ENCODE measurements around the gene B9D2.
"Not testable (repeated sequence)": the region's sequence is repeated elsewhere in the genome, so short reads cannot be mapped to it uniquely, and the experiment has no call there.

Gene B9D2

DNA sequence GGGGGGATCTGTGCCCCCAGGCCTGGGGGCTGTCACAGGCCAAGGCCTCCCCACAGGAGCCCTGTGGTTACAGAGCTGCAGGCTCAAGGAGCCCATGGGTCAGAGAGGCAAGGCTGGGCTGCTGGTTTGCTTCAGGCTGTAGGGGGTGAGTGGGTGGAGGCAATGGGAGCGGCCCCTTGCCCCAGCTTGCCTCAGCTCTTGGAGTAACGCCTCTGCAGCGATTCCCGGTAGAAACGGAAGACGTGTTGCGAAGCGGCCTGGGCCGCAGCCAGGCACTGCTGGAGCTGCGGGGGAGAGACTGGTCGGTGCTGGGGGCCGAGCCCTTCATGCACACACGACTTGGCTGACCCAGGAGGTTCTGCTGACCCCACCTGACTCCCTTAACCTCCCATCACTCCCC lies 22.5 kb upstream of the B9D2 start:
- no peak for DNase-seq

GRCh38 chr19:41384351-41384750 lies 20.4 kb upstream of the B9D2 start:
- no peak for DNase-seq

- DNase-seq = not testable (repeated sequence)
These were observed 17.6 kb upstream of the B9D2 start for GRCh38 chr19:41381536-41381935.

GRCh38 chr19:41377977-41378709 lies 14.2 kb upstream of the B9D2 start:
- DNase-seq = no peak

DNA sequence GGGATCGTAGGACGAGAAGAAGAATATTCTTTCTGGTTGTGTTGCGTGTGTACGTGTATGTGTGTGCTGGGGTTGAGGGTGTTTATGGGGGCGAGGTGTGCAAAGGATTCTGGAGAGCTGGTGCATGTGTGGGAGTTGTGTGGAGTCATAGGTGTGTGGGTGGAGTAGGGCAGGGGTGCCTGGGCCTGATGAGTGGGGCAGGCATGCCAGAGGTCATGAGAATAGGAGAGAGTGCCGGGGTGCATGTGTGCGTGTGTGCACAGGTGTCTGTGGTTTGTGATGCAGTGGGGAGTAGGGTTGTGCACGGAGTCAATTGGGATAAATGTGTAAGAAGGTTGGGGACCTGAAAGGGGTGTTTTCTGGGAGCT lies 13.0 kb upstream of the B9D2 start:
- no peak for DNase-seq

GRCh38 chr19:41376241-41376997 lies 12.5 kb upstream of the B9D2 start, which contains the start of gene TMEM91:
Gene TMEM91 (plus strand): TSS chr19:41376533. CDS start chr19:41378310, 1,777 bp downstream.
- DNase-seq = no peak

GRCh38 chr19:41373993-41374392 lies 10.0 kb upstream of the B9D2 start:
- DNase-seq = peak; percentile 77

GRCh38 chr19:41372501-41372900 lies 8.6 kb upstream of the B9D2 start:
- DNase-seq = no peak

DNA sequence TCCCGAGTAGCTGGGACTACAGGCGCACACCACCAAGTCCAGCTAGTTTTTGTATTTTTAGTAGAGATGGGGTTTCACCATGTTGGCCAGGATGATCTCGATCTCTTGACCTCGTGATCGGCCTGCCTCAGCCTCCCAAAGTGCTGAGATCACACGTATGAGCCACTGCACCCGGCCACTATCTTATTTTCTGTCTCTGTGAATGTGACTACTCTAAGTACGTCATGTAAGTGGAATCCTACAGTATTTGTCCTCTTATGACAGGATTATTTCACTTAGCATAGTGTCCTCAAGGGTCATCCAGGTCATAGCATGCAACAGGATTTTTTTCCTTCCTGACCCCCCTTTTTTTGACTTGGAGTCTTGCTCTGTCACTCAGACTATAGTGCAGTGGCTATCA lies 7.6 kb upstream of the B9D2 start:
- no peak for DNase-seq

GRCh38 chr19:41371119-41371518 lies 7.2 kb upstream of the B9D2 start:
- DNase-seq = not testable (repeated sequence)

DNA sequence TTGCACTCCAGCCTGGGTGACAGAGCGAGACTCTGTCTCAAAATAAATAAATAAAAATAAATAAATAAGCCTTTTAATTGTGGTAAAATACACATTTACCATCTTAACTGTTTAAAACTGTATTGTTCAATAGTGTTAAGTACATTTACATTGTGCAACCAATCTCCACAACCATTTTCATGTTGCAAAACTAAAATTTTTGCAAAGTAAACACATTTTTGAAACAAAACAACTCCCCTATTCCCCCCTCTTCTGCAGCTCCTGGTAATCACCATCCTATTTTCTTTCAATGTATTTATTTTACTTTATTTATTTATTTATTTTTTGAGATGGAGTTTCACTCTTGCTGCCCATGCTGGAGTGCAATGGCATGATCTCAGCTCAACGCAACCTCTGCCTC lies 5.8 kb upstream of the B9D2 start:
- DNase-seq = no peak

- no peak for DNase-seq
These were observed 3.9 kb upstream of the B9D2 start for GRCh38 chr19:41367848-41368301.

DNA sequence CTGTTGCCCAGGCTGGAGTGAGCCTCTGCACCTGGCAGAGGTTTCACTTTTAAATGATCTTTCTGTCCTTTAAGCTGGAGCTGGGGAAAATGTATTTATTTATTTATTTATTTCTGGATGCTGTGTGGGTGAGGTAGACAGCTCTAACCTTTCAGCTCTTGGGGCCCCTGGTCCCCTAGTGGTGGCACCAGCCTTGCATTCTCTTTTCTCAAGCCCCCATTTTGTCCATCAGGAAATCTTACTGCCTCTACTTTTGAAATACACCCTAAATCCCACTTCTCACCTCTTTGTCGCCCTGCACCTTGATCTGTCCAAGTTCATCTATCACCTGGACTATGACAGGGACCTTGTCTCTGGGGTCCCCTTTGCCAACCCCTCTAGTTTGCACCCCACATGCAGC lies 2.1 kb upstream of the B9D2 start:
- DNase-seq = no peak

DNA sequence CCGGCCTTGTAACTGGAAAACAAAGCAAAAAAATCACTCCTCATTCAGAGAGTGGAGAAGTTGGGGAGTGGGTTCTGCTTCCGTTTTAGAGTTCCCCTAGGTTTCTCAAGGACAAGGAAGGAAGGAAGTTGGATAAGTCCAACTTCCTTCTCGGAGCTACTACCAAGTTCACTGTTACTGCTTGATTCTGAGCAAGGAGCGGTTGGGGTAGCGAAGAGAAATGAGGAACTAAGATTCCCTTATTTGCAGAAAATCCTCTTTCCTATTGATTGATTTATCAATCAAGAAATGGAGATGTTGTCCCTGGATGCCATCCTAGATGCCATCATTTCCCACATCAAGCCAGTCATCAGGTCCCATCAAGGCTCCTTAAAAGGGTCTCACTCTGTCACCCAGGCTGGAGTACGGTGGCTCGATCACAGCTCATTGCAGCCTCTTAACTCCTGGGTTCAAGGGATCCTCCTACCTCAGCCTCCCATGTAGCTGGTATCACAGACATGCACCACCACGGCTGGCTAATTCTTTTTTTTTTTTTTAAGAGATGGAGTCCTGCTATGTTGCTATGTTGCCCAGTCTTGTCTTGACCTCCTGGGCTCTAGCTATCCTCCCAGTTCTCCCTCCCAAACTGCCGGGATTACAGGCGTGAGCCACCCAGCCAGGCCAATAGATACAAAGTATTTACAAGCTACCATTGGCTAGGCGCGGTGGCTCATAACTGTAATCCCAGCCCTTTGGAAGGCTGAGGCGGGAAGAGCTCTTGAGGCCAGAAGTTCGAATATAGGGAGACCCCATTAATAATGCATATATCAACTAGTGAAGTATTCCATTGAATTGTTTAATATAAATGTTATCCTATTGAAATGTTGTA lies 809 bp upstream of the B9D2 start:
- DNase-seq = no peak

GRCh38 chr19:41363371-41363752 lies 587 bp downstream of the B9D2 start:
- DNase-seq = no peak

- no peak for DNase-seq
These were observed 1.7 kb downstream of the B9D2 start for GRCh38 chr19:41362143-41362847.

GRCh38 chr19:41359741-41360140 lies 4.2 kb downstream of the B9D2 start:
- DNase-seq = no peak

- no peak for DNase-seq
These were observed 6.2 kb downstream of the B9D2 start for GRCh38 chr19:41357746-41358145.

DNA sequence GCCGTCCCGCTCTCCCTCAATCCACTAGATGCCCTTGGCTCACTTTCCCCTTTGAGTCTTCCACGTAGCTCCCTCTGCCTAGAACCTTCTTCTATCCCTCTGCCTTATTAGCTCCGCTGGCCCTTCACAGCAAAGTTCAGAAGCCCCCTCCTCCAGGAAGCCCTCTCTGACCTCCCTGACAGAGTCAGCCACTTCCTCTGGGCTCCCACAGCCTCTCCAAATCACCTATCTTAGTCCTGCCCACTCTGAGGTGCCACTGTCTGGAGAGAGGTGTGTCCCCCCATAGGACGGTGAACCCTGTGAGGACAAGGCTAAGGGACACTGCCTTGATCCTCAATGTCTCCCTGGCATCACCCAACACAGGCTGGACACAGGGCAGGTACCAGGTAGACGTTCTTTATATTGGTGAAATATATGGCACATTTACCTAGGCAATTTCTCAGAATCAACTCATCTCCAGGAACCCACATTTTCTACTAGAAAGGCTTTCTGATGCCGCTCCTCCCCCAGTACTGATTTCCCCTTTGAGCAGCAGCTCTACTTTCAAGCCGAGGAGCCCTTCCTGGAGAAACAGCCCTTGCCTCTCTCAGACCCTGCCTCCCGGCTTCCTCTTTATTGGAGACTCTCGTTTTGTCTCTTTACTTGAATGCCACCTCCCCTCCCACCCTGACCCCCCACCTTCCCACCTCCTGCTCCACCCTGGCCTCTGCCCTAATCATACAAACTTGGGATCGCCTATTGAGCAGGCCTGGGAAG lies 6.8 kb downstream of the B9D2 start:
- no peak for DNase-seq

- no peak for DNase-seq
These were observed 8.1 kb downstream of the B9D2 start for GRCh38 chr19:41355802-41356201.

DNA sequence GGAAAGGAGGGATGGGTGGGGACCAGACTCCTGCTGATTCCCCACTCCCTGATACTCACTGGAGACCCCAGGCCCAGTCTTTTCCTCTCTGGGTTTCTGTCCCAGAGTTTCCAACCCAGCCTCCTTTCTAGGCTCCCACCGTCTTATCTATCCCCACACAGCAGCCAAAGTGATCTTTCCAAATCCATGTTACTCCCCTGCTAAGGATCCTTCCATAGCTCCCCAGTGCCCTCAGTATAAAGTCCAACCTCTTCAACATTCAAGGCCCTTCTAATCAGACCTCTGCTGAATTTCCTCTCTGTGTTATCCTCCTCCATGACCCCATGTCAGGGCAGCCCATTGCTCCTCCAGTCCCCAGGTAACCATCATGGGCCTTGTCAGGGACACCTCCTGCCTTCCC lies 8.9 kb downstream of the B9D2 start:
- no peak for DNase-seq

GRCh38 chr19:41354343-41354953 lies 9.5 kb downstream of the B9D2 start:
- DNase-seq = no peak

Measured in midbrain (tissue), 1 donor.